Activated naive CD8-positive, alpha-beta T cell (primary cell): ENCODE results near the gene MISP.
"Not testable (repeated sequence)": the region's sequence is repeated elsewhere in the genome, so short reads cannot be mapped to it uniquely, and the experiment has no call there.

Experiments
- H3K27ac Mint-ChIP-seq: one replicate; pipeline ENCODE4 v1.8.0; 2021; ENCODE audit warnings: mixed read lengths
- H3K27me3 Mint-ChIP-seq: one replicate; pipeline ENCODE4 v1.8.0; 2021; ENCODE audit warnings: mixed read lengths
- H3K36me3 Mint-ChIP-seq: one replicate; pipeline ENCODE4 v1.8.0; 2021; ENCODE audit warnings: mixed read lengths
- H3K4me1 Mint-ChIP-seq: one replicate; pipeline ENCODE4 v1.8.0; 2021; ENCODE audit warnings: low read depth, mixed read lengths
- H3K4me3 Mint-ChIP-seq: one replicate; pipeline ENCODE4 v1.8.0; 2021; ENCODE audit warnings: mild to moderate bottlenecking, mixed read lengths
- H3K9me3 Mint-ChIP-seq: one replicate; pipeline ENCODE4 v1.8.0; 2021; ENCODE audit warnings: low read depth, mixed read lengths

MISP gene

GRCh38 chr19:719636-720344, 31.1 kb upstream of the MISP start:
- H3K27me3 Mint-ChIP-seq: peaks cover 7% of the 10 kb centered on the region

DNA sequence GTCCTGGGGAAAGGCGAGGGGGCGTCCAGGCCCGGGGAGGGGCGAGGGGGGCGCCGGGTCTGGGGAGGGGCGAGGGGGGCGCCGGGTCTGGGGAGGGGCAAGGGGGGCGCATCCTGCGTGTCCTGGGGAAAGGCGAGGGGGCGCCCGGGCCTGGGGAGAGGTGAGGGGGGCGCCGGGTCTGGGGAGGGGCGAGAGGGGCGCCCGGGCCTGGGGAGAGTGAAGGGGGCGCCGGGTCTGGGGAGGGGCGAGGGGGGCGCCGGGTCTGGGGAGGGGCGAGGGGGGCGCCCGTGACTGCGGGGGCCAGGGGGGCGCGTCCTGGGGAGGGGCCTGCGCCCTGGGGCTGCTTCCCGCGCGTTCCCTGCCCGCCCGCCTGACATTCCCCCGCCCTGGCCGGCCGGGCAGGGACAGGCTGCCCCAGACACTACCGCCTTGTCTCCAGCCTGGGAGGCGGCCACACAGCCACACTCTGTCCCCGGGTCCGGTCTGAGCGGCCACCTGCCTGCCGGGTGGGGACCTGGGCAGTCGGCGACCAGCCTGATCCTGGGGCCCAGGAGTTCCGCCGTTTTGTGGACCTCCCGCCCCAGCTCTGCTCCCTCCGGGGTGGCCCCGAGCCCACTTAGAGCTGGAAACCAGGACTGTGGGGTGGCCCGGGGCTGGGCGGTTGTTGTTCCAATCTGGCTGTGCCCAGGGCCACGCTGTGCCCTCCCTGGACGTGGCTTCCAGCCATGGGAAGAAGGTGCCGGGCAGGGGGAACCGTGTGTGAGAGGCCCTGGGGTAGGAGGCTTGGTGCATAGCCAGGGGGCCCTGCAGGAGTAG, 30.4 kb upstream of the MISP start:
- Mint-ChIP-seq H3K4me3 (no peak overlapping the region), H3K9me3 (no peaks in the 10 kb centered on the region), H3K27ac (no peak overlapping the region), H3K4me1 (no peaks in the 10 kb centered on the region), H3K27me3 (peaks cover 5% of the 10 kb centered on the region), H3K36me3 (no peaks in the 10 kb centered on the region)

More at GRCh38 chr19:719636-720344, 31.1 kb upstream of the MISP start:
- Mint-ChIP-seq H3K27ac (no peak overlapping the region), H3K36me3 (no peaks in the 10 kb centered on the region), H3K9me3 (peaks cover 4% of the 10 kb centered on the region), H3K4me3 (no peak overlapping the region), H3K4me1 (no peaks in the 10 kb centered on the region)

- H3K27ac Mint-ChIP-seq: no peak overlapping the region
- H3K4me3 Mint-ChIP-seq: no peak overlapping the region
- no peaks in the 10 kb centered on the region for H3K36me3 Mint-ChIP-seq
- no peaks in the 10 kb centered on the region for H3K4me1 Mint-ChIP-seq
- peaks cover 2% of the 10 kb centered on the region for H3K27me3 Mint-ChIP-seq
- H3K9me3 Mint-ChIP-seq: no peaks in the 10 kb centered on the region
These were observed 28.3 kb upstream of the MISP start for GRCh38 chr19:722553-723101.

- Mint-ChIP-seq H3K27me3 (peaks cover 2% of the 10 kb centered on the region), H3K4me3 (no peak overlapping the region), H3K36me3 (no peaks in the 10 kb centered on the region), H3K9me3 (no peaks in the 10 kb centered on the region), H3K27ac (no peak overlapping the region), H3K4me1 (no peaks in the 10 kb centered on the region)
These were observed 27.7 kb upstream of the MISP start for GRCh38 chr19:723247-723646.

- H3K27me3 Mint-ChIP-seq: no peaks in the 10 kb centered on the region
- no peaks in the 10 kb centered on the region for H3K36me3 Mint-ChIP-seq
- H3K27ac Mint-ChIP-seq: no peak overlapping the region
- H3K4me1 Mint-ChIP-seq: no peaks in the 10 kb centered on the region
- H3K9me3 Mint-ChIP-seq: no peaks in the 10 kb centered on the region
- no peak overlapping the region for H3K4me3 Mint-ChIP-seq
These were observed 27.2 kb upstream of the MISP start for GRCh38 chr19:723714-724113.

DNA sequence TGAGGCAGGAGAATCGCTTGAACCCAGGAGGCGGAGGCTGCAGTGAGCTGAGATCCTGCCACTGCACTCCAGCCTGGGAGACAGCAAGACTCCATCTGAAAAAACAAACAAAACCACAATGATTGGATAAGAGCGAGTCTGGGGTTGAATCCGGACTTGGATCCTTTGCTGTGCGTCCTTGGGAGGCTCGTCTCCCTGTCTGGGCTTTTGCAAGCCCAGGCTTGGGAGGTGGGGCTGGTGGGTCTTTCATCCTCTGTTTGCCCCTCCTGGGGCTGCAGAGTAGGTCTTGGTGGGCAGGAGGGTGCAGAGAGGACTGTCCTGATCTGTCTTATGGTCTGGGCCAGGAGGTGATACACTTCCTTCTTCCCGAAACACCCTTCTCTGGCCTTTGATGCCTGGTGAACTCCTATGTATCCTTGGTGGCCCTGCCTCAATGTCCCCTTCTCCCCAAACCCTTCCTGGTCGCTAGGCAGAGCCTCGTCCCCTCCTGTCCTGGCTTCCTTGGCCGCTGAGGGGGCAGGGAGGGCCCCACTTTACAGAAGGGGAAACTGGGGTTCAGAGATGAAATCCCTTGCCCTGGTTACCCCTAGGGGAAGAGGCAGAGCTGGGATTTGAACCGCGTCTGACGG, 25.3 kb upstream of the MISP start:
- Mint-ChIP-seq H3K27me3 (no peaks in the 10 kb centered on the region), H3K4me1 (no peaks in the 10 kb centered on the region), H3K36me3 (no peaks in the 10 kb centered on the region), H3K9me3 (no peaks in the 10 kb centered on the region), H3K4me3 (no peak overlapping the region), H3K27ac (no peak overlapping the region)

DNA sequence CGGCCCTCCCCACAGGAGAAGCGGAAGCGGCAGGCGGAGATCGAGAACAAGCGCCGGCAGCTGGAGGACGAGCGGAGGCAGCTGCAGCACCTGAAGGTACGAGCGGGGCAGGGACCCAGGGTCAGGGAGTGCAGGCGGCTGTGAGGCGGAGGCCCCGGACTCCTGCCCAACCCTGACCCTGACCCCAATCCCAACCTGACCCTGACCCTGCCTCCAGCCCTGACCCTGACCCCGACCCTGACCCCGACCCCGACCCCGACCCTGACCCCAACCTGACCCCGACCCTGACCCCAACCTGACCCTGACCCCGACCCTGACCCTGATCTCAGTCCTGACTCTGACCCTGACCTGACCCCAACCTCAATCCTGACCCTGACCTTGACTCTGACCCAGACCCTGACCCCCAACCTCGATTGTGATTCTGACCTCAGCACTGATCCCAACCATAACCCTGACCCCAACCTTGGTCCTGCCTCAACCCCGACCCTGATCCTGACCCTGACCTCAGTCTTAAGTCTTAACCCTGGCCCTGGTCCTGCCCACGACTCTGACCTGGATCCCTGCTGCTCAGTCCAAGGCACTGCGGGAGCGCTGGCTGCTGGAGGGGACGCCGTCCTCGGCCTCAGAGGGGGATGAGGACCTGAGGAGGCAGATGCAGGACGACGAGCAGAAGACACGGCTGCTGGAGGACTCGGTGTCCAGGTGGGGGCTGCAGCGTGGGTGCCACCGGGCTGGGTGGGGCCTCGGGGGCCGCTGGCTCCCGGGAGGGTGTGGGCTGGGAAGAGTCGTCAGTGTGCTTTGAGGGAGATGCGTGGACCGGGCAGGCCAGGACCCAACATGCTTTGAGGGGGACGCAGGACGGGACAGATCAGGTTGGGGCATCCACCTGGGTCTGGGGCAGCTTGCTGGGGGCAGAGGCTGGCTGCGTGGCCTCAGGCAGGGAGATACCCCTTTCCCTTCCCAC, 23.6 kb upstream of the MISP start:
- Mint-ChIP-seq H3K36me3 (no peaks in the 10 kb centered on the region), H3K27ac (no peak overlapping the region), H3K4me3 (no peak overlapping the region), H3K27me3 (no peaks in the 10 kb centered on the region), H3K9me3 (no peaks in the 10 kb centered on the region), H3K4me1 (no peaks in the 10 kb centered on the region)

DNA sequence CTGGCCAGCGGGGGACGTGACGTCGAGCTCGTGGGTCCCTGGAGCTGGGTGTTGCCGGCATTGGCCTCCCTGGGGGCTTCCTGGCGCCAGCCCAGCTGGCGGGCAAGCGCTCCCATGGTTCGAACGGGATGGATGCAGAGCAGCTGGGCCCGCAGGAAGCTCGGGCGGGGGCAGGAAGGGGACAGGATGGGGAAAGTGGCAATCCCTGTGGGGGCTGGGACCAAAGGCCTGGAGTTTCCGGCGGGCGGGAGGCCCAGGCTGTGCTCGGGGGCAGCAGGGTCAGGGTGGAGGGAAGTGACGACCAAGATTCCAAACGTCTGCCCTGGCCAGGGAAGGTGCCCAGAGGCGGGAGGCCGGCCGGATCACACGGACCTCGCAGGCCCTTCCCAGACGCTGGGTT, 22.9 kb upstream of the MISP start:
- Mint-ChIP-seq H3K9me3 (no peaks in the 10 kb centered on the region), H3K4me3 (no peak overlapping the region), H3K27me3 (no peaks in the 10 kb centered on the region), H3K27ac (no peak overlapping the region), H3K36me3 (no peaks in the 10 kb centered on the region), H3K4me1 (no peaks in the 10 kb centered on the region)

GRCh38 chr19:729564-729963, 21.3 kb upstream of the MISP start:
- not testable (repeated sequence) for H3K4me1 Mint-ChIP-seq, H3K27ac Mint-ChIP-seq, H3K4me3 Mint-ChIP-seq, H3K9me3 Mint-ChIP-seq, H3K36me3 Mint-ChIP-seq, H3K27me3 Mint-ChIP-seq

DNA sequence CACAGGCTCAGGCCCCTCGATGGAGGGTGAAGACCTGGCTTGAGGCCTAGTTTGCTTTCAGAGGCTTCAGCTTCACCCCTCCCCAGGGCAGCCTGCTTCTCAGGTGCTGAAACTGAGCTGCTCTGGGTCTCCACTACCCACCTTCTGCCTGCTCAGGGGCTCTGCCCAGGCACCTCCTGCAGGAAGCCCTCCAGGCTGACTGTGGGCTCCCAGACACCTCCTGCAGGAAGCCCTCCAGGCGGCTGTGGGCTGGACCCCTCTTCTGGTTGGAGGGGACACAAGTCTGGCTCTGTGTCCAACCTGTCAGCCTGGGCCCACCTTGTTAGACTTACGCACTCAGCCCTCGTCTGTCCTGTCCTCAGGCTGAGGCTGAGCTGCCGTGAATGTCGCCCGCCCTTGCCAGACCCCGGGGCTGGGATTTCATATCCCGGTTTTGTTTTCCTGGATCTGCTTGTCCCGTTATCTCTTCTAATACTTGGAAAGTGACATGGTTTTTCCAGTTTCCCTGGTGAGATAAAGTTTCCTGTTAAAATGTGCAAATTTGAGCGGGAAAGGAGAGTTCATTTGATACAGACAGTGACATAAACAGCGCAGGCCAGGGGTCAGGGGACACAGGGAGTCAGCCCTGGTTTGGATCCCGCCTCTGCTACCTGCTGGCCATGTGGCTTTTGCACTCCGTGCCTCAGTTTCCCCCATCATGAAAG, 20.8 kb upstream of the MISP start:
- no peak overlapping the region for H3K4me3 Mint-ChIP-seq
- H3K27me3 Mint-ChIP-seq: no peaks in the 10 kb centered on the region
- no peak overlapping the region for H3K27ac Mint-ChIP-seq
- peaks cover 5% of the 10 kb centered on the region for H3K4me1 Mint-ChIP-seq
- no peaks in the 10 kb centered on the region for H3K9me3 Mint-ChIP-seq
- no peaks in the 10 kb centered on the region for H3K36me3 Mint-ChIP-seq

GRCh38 chr19:731000-731399, 19.9 kb upstream of the MISP start:
- Mint-ChIP-seq H3K36me3 (no peaks in the 10 kb centered on the region), H3K27ac (no peak overlapping the region), H3K27me3 (no peaks in the 10 kb centered on the region), H3K4me3 (no peak overlapping the region), H3K4me1 (peaks cover 5% of the 10 kb centered on the region), H3K9me3 (no peaks in the 10 kb centered on the region)

- Mint-ChIP-seq H3K4me3 (no peak overlapping the region), H3K4me1 (peaks cover 5% of the 10 kb centered on the region), H3K9me3 (no peaks in the 10 kb centered on the region), H3K27me3 (no peaks in the 10 kb centered on the region), H3K27ac (no peak overlapping the region), H3K36me3 (no peaks in the 10 kb centered on the region)
These were observed 18.5 kb upstream of the MISP start for GRCh38 chr19:732148-733069.

GRCh38 chr19:734716-735115, 16.2 kb upstream of the MISP start:
- no peaks in the 10 kb centered on the region for H3K36me3 Mint-ChIP-seq
- peaks cover 5% of the 10 kb centered on the region for H3K4me1 Mint-ChIP-seq
- H3K4me3 Mint-ChIP-seq: no peak overlapping the region
- no peak overlapping the region for H3K27ac Mint-ChIP-seq
- no peaks in the 10 kb centered on the region for H3K27me3 Mint-ChIP-seq
- H3K9me3 Mint-ChIP-seq: no peaks in the 10 kb centered on the region
